Mesodermal cell (in vitro differentiated cells): ENCODE data around the gene GDA. TPM values are rescaled to one million over a fixed set of nuclear protein-coding genes. Genes with fewer than 3 reads are reported as not detected.
A peak's percentile ranks its signal among the peaks of the same experiment; 100 is the strongest.

Experiments used
- H3K27ac ChIP-seq: 2 replicates; pipeline ENCODE4 v1.7.0; 2013; ENCODE audit warnings: mild to moderate bottlenecking, low read depth, low read length, moderate library complexity; ENCODE audit not compliant: severe bottlenecking
- H3K36me3 ChIP-seq: 2 replicates; pipeline ENCODE4 v1.7.1; 2013; ENCODE audit warnings: mild to moderate bottlenecking, low read length, moderate library complexity; ENCODE audit not compliant: control insufficient read depth, insufficient read depth
- H3K4me1 ChIP-seq: one replicate; pipeline ENCODE4 v1.7.1; 2013; ENCODE audit warnings: mild to moderate bottlenecking, low read length; ENCODE audit not compliant: insufficient read depth, control insufficient read depth, poor library complexity, severe bottlenecking
- H3K4me3 ChIP-seq: 2 replicates; pipeline ENCODE4 v1.7.0; 2013; ENCODE audit warnings: low read length, control low read depth, mild to moderate bottlenecking; ENCODE audit not compliant: insufficient read depth, poor library complexity, severe bottlenecking; ENCODE audit errors: extremely low read depth
- H3K9me3 ChIP-seq: 2 replicates; pipeline ENCODE4 v1.7.1; 2013; ENCODE audit warnings: mild to moderate bottlenecking, low read length, moderate library complexity; ENCODE audit not compliant: control insufficient read depth
- WGBS, 2 experiments: methylation state at CpG; one replicate each; pipeline ENCODE4 v1.1.5; 2013; ENCODE audit warnings: missing lambda C conversion rate in 2 of 2; ENCODE audit not compliant: insufficient coverage in 2 of 2; 5-methylcytosine and 5-hydroxymethylcytosine counted together
- polyA plus RNA-seq, 2 experiments: library from polyadenylated mRNA; stranded (reverse); fragments of 50-300 nt; gene quantifications; one replicate each; pipeline ENCODE4 v1.2.3, GENCODE V29; 2013

Gene GDA
- polyA plus RNA-seq (2013, experiment 1 of 2), result not detected
- not detected for polyA plus RNA-seq (2013, experiment 2 of 2)

DNA sequence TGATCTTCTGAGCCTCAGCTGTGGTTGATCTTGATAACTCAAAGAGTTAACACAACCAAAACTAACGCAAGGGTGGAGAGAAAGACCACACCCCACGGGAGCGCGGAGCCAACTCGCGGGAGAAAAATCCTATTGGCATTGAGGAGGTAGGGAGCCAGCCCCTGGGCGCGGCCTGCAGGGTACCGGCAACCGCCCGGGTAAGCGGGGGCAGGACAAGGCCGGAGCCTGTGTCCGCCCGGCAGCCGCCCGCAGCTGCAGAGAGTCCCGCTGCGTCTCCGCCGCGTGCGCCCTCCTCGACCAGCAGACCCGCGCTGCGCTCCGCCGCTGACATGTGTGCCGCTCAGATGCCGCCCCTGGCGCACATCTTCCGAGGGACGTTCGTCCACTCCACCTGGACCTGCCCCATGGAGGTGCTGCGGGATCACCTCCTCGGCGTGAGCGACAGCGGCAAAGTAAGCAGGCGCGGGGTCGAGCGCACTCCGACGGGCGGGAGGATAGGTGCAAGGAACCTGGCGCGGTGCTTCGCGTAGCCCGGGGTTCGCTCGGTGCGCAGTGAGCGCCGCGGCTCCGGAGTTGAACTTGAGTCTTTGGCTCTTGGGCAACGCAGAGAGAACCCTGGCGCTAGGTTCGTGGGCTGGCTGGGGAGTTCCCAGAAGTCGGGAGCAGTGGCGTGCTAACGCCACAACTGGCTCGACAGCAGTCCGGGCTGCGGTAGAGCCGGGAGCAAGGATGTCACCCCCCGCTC, at the start of gene GDA:
GDA (plus strand) TSS at position 210 of the 745 bp plus-strand sequence; CDS start at position 330, 120 bp downstream.
- H3K4me3 ChIP-seq, result peak within 1 kb of the TSS; percentile 29
- H3K27ac ChIP-seq, result no peak within 1 kb of the TSS
- 3 to 4% methylated on average over 58 to 59 of the region's 70 CpGs for WGBS, 2 experiments

GRCh38 chr9:72102520-72102919, 46.7 kb upstream of the GDA start:
- H3K4me1 ChIP-seq, result no peaks in the 10 kb centered on the region

More for the DNA sequence above, at the start of gene GDA:
- peaks cover 6% of the 10 kb centered on the region for H3K4me1 ChIP-seq
- H3K9me3 ChIP-seq, result no peaks in the 10 kb centered on the region
- no peaks in the 10 kb centered on the region for H3K36me3 ChIP-seq

DNA sequence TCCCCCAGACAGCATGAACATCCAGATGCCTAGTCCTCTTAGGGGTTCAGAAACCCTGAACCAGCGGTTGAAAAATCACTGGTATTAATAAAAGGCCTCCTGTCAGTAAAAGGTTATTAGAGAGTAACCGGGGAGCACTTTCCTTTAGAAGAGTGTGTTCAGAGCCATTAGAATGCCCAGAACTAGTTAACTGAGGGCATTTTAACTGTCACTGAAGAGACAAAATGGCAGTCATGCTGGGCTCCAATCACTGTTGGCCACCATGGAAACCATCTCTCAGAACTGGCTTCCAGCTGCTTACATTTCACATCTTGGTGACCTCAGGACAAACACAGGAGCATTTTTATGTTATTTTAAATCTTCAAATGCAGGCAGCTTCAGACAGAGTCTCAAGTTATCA, 36.2 kb upstream of the GDA start:
- Histone ChIP-seq H3K27ac (no peak overlapping the region), H3K4me1 (no peaks in the 10 kb centered on the region), H3K36me3 (no peaks in the 10 kb centered on the region), H3K9me3 (no peaks in the 10 kb centered on the region), H3K4me3 (no peak overlapping the region)
- 80 to 100% methylated on average over 1 to 2 of the region's 2 CpGs for WGBS, 2 experiments

More at GRCh38 chr9:72102520-72102919, 46.7 kb upstream of the GDA start:
- WGBS, 2 experiments, result 83 to 100% methylated on average over 2 of the region's 2 CpGs
- no peaks in the 10 kb centered on the region for H3K36me3 ChIP-seq
- H3K4me3 ChIP-seq, result no peak overlapping the region
- H3K27ac ChIP-seq, result no peak overlapping the region
- H3K9me3 ChIP-seq, result no peaks in the 10 kb centered on the region

DNA sequence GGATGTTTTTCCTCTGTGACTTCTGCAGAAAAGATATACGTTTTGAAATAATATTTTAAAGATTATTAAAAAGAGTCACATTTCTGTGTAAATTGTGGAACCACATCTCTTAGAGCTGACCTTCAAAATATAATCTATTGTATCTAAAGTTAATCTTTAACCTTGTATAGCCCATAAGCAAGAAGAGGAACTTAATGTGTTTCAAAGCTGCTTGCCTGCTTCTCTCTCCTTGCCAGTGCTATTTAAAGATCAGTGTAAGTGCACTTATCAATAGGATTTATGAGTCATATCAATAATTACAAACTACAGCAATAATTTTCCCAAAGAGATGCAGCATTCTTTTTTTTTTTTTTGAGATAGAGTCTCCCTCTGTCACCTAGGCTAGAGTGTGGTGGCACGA, 29.4 kb upstream of the GDA start:
- H3K9me3 ChIP-seq, result no peaks in the 10 kb centered on the region
- H3K4me1 ChIP-seq, result no peaks in the 10 kb centered on the region
- no peak overlapping the region for H3K27ac ChIP-seq
- 91 to 100% methylated on average over 1 of the region's 2 CpGs for WGBS, 2 experiments
- H3K36me3 ChIP-seq, result no peaks in the 10 kb centered on the region
- H3K4me3 ChIP-seq, result no peak overlapping the region

GRCh38 chr9:72124947-72125346, 24.3 kb upstream of the GDA start:
- Histone ChIP-seq H3K27ac (no peak overlapping the region), H3K4me1 (no peaks in the 10 kb centered on the region), H3K36me3 (no peaks in the 10 kb centered on the region), H3K9me3 (no peaks in the 10 kb centered on the region), H3K4me3 (no peak overlapping the region)
- 86% methylated on average over 1 of the region's 2 CpGs; no CpG with 5 or more reads in 1 of the 2 experiments for WGBS, 2 experiments

DNA sequence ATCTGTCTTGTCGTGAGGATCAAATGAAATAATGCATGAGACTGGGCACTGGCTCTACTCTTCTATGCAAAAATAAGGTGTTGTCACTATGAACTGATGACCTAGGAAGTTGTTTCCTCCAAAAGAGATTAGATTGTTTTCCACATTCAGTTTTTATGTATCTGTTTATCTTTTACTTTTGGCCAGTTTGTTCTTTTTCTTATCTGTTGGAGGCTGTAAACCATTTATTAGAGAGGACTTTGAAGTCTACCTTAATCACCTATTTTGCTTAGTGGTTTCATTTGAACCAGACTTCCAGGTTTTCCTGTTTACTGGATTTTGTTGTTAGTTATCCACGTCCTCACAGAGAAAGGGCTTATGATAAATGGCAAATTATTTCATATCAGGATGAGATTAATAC, 21.5 kb upstream of the GDA start:
- 40 to 71% methylated on average over 1 of the region's 2 CpGs for WGBS, 2 experiments
- Histone ChIP-seq H3K4me3 (no peak overlapping the region), H3K9me3 (no peaks in the 10 kb centered on the region), H3K36me3 (no peaks in the 10 kb centered on the region), H3K27ac (no peak overlapping the region), H3K4me1 (no peaks in the 10 kb centered on the region)

DNA sequence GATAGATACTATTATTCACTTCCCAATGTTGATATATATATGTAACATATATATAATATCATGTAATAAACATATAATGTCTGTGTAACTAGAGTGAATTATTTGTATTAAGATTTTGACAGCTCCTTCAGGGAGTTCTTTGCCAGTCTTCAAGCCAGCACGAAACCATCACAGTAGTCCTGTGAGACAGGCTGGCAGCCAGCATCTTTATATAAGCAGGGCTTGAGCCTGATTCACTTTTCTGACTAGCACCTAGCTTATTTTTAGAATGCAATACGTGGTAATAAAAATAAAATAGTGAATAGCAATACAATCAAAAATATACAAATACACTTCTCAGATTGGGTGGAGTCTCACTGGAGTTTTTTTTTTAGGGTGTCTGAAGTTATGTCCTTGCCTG, 20.7 kb upstream of the GDA start:
- H3K27ac ChIP-seq, result no peak overlapping the region
- no peaks in the 10 kb centered on the region for H3K36me3 ChIP-seq
- no peaks in the 10 kb centered on the region for H3K9me3 ChIP-seq
- 70 to 92% methylated on average over 1 of the region's 2 CpGs for WGBS, 2 experiments
- H3K4me3 ChIP-seq, result no peak overlapping the region
- no peaks in the 10 kb centered on the region for H3K4me1 ChIP-seq

DNA sequence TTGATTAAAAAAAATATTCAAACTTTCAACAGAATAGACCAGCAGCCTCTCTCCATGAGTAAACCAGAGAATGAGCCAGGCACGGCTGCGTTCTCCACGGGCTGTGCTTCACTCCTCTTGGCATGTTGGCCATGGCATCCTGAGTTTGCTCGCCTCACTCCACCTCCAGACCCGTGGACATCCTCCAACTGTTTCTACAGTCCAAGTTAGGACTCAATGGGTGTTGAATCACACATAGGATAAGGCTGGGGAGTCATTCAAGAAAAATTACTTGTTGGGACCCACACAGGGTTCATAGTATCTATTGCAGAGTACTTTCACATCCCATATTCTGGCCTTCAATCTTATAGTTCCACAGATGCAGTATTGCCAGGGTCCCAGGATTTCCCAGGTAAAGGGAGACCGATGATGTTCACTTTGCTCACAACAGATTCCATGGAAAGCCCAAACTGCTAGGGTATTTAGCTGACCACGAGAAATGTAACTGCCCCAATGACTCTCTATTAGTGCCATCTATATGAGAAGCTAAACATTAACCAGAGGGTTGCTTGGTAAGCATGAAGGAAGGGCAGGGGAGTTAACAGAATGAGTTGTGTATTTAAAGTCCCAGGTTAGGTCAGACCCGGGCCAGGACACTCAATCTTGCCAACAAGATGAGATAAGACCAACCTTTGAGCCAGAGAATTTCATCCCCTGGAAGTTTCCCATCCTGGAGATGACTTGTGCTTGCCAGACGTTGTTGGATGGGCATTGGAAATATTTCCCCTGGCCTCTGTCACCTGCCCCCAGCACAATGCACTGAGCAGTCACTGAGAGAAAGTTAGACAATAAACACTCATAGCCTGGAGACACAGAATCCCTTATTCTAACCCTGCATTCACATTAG, 19.7 kb upstream of the GDA start:
- Histone ChIP-seq H3K36me3 (no peaks in the 10 kb centered on the region), H3K9me3 (no peaks in the 10 kb centered on the region), H3K4me3 (no peak overlapping the region), H3K4me1 (no peaks in the 10 kb centered on the region), H3K27ac (no peak overlapping the region)
- WGBS, 2 experiments, result 74 to 80% methylated on average over 7 to 8 of the region's 9 CpGs

DNA sequence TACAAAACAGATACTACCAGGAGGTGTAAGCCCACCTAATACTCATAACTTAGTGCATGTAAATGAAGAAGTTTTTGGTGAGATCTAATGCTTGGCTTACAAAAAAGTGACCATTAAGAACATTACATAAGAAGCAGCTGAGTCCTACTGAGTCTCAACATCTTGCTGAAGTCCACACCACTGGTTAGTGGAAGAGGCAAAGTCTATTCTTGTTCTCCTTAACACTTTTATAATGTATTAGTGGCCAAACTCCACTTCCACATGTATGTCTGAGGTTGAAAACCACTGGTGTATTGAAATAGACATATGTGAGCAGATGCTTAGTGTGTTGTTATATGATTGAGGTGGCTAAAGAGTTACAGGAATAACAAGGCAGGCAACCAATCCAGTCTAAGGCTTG, 18.9 kb upstream of the GDA start:
- H3K9me3 ChIP-seq, result no peaks in the 10 kb centered on the region
- no peaks in the 10 kb centered on the region for H3K36me3 ChIP-seq
- no peak overlapping the region for H3K27ac ChIP-seq
- no peak overlapping the region for H3K4me3 ChIP-seq
- H3K4me1 ChIP-seq, result no peaks in the 10 kb centered on the region

DNA sequence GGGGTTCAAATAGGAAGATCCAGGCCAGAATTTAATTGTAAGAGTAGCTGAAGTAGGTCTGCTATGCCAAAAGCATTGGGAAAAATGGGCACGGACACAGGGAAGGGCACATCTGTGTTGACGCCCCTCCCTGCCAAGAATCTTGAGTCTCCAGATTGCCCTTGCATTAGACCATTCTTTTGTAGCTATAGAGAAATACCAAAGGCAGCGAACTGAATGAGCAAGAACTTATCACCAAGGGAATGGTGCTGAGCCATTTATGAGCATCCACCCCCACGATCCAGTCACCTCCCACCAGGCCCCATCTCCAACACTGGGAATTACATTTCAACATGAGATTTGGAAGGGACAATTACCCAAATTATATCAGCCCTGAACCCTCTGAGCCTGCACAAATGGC, 18.0 kb upstream of the GDA start:
- WGBS, 2 experiments, result 89% methylated on average over 2 to 4 of the region's 4 CpGs
- no peak overlapping the region for H3K27ac ChIP-seq
- H3K4me1 ChIP-seq, result no peaks in the 10 kb centered on the region
- H3K4me3 ChIP-seq, result no peak overlapping the region
- H3K9me3 ChIP-seq, result no peaks in the 10 kb centered on the region
- no peaks in the 10 kb centered on the region for H3K36me3 ChIP-seq

GRCh38 chr9:72132052-72132451, 17.2 kb upstream of the GDA start:
- no peak overlapping the region for H3K27ac ChIP-seq
- no peaks in the 10 kb centered on the region for H3K36me3 ChIP-seq
- H3K4me3 ChIP-seq, result no peak overlapping the region
- H3K9me3 ChIP-seq, result no peaks in the 10 kb centered on the region
- no peaks in the 10 kb centered on the region for H3K4me1 ChIP-seq
- WGBS, 2 experiments, result no CpG with 5 or more reads among the region's 1 CpG
